ENCODE results near the gene NAPEPLD.
"Not testable (repeated sequence)": the region's sequence is repeated elsewhere in the genome, so short reads cannot be mapped to it uniquely, and the experiment has no call there.

The NAPEPLD gene

DNA sequence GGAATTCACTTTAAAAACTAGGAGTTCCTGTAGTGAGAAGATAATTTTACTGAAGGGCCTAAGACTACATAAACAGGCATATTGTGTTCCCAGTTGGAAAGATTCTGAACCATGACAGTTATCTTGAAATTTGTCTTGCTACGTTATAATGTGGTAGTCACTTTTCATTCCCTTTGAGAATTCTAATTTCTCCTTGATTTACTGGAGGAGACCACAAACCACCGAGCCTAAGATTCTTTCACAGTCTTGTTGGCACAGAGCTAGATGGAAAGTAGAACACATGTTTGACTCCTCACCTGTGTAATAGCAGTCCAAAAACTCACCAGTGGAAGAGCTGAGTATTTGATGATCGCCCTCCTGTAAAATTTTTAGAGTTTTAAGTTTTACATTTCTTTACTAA, 69.1 kb downstream of the NAPEPLD start:
- TF ChIP-seq CTCF (conservative IDR thresholded peaks at IDR 0.05), result no peak
- TF ChIP-seq ZFX (IDR thresholded peaks at IDR 0.05), result no peak
- no peak overlapping the region for H3K27ac ChIP-seq

DNA sequence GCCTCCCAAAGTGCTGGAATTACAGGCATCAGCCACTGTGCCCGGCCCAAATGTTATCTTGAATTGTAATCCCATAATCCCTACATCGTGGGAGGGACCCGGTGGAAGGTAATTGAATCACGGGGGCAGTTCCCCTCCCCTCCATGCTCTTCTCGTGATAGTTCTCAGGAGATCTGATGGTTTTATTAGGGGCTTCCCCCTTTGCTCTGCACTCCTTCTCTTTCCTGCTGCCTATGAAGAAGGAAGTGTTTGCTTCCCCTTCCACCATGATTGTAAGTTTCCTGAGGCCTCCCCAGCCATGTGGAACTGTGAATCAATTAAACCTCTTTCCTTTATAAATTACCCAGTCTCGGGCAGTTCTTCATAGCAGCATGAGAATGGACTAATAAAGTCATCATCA, 70.7 kb downstream of the NAPEPLD start:
- not testable (repeated sequence) for H3K27ac ChIP-seq

DNA sequence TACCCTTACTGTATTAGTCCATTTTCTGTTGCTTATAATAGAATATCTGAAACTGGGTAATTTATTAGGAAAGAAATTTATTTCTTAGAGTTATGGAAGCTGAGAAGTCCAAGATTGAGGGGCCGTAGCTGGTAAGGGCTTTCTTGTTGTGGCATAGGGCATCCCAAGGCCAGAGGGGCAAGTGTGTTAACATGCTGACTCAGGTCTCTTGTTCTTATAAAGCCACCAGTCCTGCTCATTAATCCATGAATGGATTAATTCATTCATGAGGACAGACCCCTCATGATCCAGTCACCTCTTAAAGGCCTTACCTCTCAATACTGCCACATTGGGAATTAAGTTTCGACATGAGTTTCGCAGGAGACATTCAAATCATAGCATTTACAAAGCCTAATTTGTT, 71.6 kb downstream of the NAPEPLD start:
- no peak overlapping the region for H3K27ac ChIP-seq
- TF ChIP-seq CTCF (conservative IDR thresholded peaks at IDR 0.05) (no peak), ZFX (IDR thresholded peaks at IDR 0.05) (no peak)

DNA sequence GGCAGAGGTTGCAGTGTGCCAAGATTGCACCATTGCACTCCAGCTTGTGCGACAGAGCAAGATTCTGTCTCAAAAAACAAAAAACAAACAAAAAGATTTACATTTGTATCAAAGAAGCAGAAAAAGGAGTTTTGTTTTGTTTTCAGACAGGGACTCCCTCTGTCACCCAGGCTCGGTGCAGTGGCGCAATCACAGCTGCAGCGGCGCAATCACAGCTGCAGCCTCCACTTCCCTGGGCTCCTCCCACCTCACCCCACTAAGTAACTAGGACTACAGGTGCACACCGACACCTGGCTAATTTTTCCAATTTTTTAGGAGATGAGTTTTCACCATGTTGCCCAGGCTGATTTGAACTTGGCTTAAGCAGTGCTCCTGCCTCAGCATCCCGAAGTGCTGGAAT, 72.1 kb downstream of the NAPEPLD start:
- no peak overlapping the region; the same call in 1 of the 2 replicates for H3K27ac ChIP-seq

GRCh38 chr7:103075337-103075918, 73.5 kb downstream of the NAPEPLD start:
- TF ChIP-seq CTCF (conservative IDR thresholded peaks at IDR 0.05) (no peak), ZFX (IDR thresholded peaks at IDR 0.05) (peak; percentile 87)
- H3K27ac ChIP-seq, result peak overlapping the region; percentile 88

More for the DNA sequence above, 72.1 kb downstream of the NAPEPLD start:
- TF ChIP-seq CTCF (conservative IDR thresholded peaks at IDR 0.05) (no peak), ZFX (IDR thresholded peaks at IDR 0.05) (no peak)

DNA sequence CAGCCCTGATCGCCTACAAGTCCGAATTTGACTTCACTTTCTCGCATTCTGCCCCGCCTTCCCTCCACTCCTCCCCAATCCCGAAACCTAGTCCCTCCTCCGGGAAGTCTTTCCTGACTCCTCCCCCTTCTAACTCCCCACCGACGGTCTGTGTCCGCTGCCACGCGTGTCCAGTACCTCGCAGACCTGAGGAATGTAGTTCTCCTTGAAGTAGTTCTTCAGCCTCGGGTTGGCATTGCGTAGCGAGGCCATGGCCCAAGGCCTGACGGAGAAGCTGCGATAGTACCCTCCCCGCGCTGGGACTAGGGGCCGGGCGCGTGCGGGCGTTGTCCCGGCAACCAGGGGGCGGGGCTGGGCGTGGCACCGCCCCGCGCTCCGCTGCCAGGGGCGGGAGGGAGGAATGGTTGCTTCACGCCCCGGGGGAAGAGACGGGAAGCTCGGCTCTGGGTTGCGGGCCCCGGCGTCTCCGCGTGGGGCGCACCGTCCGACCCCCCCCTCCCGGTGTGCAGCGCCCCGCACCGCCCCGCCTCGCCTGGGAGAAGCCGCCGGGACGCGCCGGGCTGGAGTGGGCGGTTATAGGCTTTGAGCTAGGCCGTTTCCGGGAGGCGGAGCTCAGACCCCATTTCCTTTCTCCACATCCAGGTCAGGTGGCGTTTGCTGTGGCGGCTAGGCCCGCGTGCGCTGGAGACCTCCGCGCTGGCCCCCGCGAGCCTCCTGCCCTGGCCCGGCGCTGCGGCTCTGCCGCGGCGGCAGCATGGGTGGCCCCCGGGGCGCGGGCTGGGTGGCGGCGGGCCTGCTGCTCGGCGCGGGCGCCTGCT, 74.2 kb downstream of the NAPEPLD start, which contains the start of the genes ARMC10 and FBXL13:
Gene ARMC10 (plus strand): TSS at position 622 of the 818 bp plus-strand sequence. CDS start 133 bp downstream, at position 755.
Gene FBXL13 (minus strand): TSS at position 278 of the 818 bp plus-strand sequence.
- peak; percentile 59 for TF ChIP-seq CTCF (conservative IDR thresholded peaks at IDR 0.05)
- TF ChIP-seq ZFX (IDR thresholded peaks at IDR 0.05), result peak; percentile 97
- H3K27ac ChIP-seq, result peak within 1 kb of the TSS; percentile 88

DNA sequence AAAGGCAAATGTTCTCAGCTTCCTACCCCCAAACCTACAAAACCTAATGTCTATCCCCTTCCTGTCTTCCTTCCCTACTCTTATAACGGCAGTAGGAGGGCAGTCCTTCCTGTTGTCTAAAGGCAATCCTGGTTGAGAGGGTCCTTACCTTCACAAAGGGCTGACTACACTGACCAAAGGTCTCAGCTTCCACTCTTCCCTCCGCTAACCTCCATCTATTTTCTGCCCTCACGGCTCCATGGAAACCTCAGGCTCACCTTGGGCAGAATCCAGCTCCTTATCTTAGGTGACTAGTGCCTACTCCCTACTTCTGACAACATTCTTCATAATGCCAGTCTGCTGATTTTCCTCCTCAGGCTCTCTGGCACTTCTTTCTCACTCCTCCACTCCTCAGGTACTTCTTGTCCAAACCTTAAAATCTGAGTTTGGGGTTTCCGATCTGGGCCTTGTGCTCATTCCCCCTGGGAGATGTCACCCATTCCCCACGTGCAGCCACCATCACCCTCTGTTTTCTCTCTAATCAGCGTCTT, 74.8 kb downstream of the NAPEPLD start:
- peak overlapping the region; percentile 88 for H3K27ac ChIP-seq
- no peak for TF ChIP-seq CTCF (conservative IDR thresholded peaks at IDR 0.05)
- no peak for TF ChIP-seq ZFX (IDR thresholded peaks at IDR 0.05)
